ENCODE data around the gene DLK1.

Gene DLK1

DNA sequence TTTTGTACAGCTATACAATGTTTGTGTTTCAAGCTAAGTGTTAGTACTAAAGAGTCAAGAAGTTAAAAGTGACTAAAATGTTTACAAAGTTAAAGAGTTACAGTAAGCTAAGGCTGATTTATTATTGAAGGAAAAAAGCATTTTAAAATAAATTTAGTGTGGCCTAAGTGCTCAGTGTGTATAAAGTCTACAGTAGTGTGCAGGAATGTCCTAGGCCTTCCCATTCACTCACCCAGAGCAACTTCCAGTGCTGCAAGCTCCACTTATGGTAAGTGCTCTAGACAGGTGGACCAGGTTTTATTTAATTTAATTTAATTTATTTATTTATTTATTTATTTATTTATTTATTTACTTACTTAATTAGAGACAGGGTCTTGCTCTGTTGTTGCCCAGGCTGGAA, 19.6 kb downstream of the DLK1 start:
- H3K9me3 ChIP-seq (ENCODE audit: insufficient read depth, low read depth, low read length) = peaks cover 7% of the 10 kb centered on the region; the same call in 1 of the 2 replicates
- H3K27me3 ChIP-seq (ENCODE audit: insufficient read depth, low read length) = no peaks in the 10 kb centered on the region
- no peaks in the 10 kb centered on the region for H3K36me3 ChIP-seq (ENCODE audit: insufficient read depth, low read length)
- no peaks in the 10 kb centered on the region for H3K4me1 ChIP-seq (ENCODE audit: insufficient read depth, low read length)
- H3K27ac ChIP-seq (ENCODE audit: low read depth, low read length) = no peak overlapping the region
- no peak overlapping the region for H3K4me3 ChIP-seq (ENCODE audit: low read length)
- H3K9ac ChIP-seq (ENCODE audit: low read depth, low read length) = no peak overlapping the region

DNA sequence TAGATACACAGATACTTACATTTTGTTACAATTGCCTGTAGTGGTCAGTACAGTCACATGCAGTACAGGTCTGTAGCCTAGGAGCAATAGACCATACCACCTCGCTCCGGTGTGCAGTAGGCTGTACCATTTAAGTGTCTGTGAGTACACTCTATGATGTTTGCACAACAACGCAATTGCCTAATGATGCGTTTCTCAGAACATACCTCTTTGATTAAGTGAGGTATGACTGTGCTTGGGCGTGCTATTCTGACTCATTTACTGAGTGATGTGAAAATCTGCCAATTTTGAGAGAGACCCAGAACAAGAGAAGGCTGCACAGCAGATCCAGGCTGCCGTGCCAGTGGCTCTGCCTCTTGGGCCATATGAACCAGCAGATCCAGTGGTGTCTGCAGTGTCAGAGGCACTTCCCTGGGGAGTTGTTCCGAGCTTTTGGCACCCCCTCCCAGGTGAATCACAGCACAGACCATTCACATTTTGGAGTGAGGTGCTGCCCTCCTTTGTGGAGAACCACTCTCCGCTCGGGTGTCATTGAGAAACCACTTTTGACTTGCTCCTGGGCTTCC, 20.4 kb downstream of the DLK1 start:
- Histone ChIP-seq H3K36me3 (ENCODE audit: insufficient read depth, low read length) (no peaks in the 10 kb centered on the region), H3K4me3 (ENCODE audit: low read length) (no peak overlapping the region), H3K27ac (ENCODE audit: low read depth, low read length) (no peak overlapping the region), H3K9me3 (ENCODE audit: insufficient read depth, low read depth, low read length) (no peaks in the 10 kb centered on the region), H3K9ac (ENCODE audit: low read depth, low read length) (no peak overlapping the region), H3K27me3 (ENCODE audit: insufficient read depth, low read length) (no peaks in the 10 kb centered on the region), H3K4me1 (ENCODE audit: insufficient read depth, low read length) (no peaks in the 10 kb centered on the region)
- 90% methylated on average over 9 of the region's 9 CpGs for WGBS

DNA sequence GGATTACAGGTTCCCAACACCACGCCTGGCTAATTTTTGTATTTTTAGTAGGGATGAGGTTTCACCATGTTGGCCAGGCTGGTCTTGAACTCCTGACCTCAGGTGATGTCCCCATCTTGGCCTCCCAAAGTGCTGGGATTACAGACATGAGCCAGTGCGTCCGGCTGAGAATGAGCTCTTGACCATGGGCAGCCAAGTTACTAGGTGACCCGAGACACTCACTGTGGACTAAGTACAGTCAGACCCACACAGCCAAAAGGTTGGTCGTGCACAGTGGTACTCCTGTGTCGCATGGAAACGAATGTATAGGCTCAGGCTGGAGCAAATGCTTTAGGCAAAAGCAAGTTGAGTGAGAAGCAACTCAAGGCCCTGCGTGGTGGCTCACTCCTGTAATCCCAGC, 21.0 kb downstream of the DLK1 start:
- no peak overlapping the region for H3K9ac ChIP-seq (ENCODE audit: low read depth, low read length)
- no peak overlapping the region for H3K4me3 ChIP-seq (ENCODE audit: low read length)
- H3K9me3 ChIP-seq (ENCODE audit: insufficient read depth, low read depth, low read length) = no peaks in the 10 kb centered on the region
- 88% methylated on average over 8 of the region's 8 CpGs for WGBS
- H3K27ac ChIP-seq (ENCODE audit: low read depth, low read length) = no peak overlapping the region
- no peaks in the 10 kb centered on the region for H3K4me1 ChIP-seq (ENCODE audit: insufficient read depth, low read length)
- no peaks in the 10 kb centered on the region for H3K27me3 ChIP-seq (ENCODE audit: insufficient read depth, low read length)
- H3K36me3 ChIP-seq (ENCODE audit: insufficient read depth, low read length) = no peaks in the 10 kb centered on the region

DNA sequence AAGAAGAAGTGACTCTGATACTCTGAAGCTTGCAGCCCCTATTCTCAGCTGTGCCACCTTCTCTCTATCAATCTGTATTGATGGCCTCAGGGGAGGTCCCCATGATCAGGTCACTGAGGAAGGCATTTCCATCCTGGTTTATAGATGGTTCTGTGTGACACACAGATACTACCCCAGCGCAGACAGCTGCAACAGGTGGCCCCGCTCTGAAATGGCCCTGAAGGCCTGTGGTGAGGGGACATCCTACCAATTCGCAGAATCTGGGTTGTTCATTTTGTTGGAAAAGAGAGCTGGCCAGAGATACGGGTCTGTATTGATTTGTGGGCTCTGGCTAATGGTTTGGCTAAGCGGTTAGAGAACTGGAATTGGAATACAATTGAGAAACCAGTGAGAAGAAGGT, 21.7 kb downstream of the DLK1 start:
- WGBS = 89% methylated on average over 5 of the region's 5 CpGs
- Histone ChIP-seq H3K27ac (ENCODE audit: low read depth, low read length) (no peak overlapping the region), H3K36me3 (ENCODE audit: insufficient read depth, low read length) (no peaks in the 10 kb centered on the region), H3K4me1 (ENCODE audit: insufficient read depth, low read length) (no peaks in the 10 kb centered on the region), H3K27me3 (ENCODE audit: insufficient read depth, low read length) (no peaks in the 10 kb centered on the region), H3K9ac (ENCODE audit: low read depth, low read length) (no peak overlapping the region), H3K4me3 (ENCODE audit: low read length) (no peak overlapping the region), H3K9me3 (ENCODE audit: insufficient read depth, low read depth, low read length) (no peaks in the 10 kb centered on the region)

DNA sequence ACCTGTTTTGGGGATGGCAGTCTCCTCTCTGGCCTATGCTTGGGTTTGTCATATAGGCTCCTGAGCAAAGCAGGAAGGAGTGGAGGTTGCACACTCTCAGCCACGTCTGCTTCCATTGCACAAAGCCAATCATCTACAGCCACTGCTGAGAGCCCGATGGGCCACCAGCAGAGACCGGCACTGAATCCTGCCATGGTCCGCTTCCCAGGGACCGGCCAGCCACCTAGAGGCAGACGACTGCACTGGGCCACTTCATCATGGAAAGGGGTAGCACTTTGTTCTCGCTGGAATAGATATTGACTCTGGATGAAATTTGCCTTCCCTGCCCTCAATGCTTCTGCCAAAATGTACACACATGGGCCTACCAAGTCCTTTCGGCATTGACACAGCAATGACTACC, 22.3 kb downstream of the DLK1 start:
- no peaks in the 10 kb centered on the region for H3K9me3 ChIP-seq (ENCODE audit: insufficient read depth, low read depth, low read length)
- H3K36me3 ChIP-seq (ENCODE audit: insufficient read depth, low read length) = no peaks in the 10 kb centered on the region
- no peaks in the 10 kb centered on the region for H3K4me1 ChIP-seq (ENCODE audit: insufficient read depth, low read length)
- no peak overlapping the region for H3K4me3 ChIP-seq (ENCODE audit: low read length)
- 84% methylated on average over 8 of the region's 8 CpGs for WGBS
- no peaks in the 10 kb centered on the region for H3K27me3 ChIP-seq (ENCODE audit: insufficient read depth, low read length)
- H3K9ac ChIP-seq (ENCODE audit: low read depth, low read length) = no peak overlapping the region
- H3K27ac ChIP-seq (ENCODE audit: low read depth, low read length) = no peak overlapping the region

DNA sequence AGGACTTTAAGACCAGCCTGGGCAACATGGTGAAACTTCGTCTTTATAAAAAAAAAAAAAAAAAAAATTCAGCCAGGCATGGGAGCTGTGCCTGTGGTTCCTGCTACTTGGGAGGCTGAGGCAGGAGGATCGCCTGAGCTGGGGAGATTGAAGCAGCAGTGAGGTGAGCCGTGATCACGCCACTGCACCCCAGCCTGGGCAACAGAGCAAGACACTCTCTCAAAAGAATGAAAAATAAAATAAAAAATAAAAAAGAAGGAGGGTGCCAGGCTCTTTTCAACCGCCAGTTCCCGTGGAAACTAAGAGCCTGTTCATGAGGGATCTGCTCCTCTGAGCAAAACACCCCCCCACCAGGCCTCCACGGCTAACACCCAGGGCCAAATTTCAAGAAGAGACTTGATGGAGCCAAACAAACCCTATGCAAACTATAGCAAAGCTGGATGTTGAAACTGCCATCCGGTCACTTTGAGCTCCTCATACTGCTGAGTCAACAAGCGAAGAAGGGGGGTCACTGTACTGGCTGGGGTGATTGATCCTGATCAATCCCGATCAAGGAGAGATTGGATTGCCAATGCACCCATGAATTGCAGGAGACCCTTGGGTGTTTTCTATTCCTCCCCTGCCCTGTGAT, 23.4 kb downstream of the DLK1 start:
- Histone ChIP-seq H3K4me3 (ENCODE audit: low read length) (no peak overlapping the region), H3K27ac (ENCODE audit: low read depth, low read length) (no peak overlapping the region), H3K36me3 (ENCODE audit: insufficient read depth, low read length) (no peaks in the 10 kb centered on the region), H3K9me3 (ENCODE audit: insufficient read depth, low read depth, low read length) (no peaks in the 10 kb centered on the region), H3K4me1 (ENCODE audit: insufficient read depth, low read length) (no peaks in the 10 kb centered on the region), H3K27me3 (ENCODE audit: insufficient read depth, low read length) (no peaks in the 10 kb centered on the region), H3K9ac (ENCODE audit: low read depth, low read length) (no peak overlapping the region)
- WGBS = 96% methylated on average over 9 of the region's 10 CpGs

DNA sequence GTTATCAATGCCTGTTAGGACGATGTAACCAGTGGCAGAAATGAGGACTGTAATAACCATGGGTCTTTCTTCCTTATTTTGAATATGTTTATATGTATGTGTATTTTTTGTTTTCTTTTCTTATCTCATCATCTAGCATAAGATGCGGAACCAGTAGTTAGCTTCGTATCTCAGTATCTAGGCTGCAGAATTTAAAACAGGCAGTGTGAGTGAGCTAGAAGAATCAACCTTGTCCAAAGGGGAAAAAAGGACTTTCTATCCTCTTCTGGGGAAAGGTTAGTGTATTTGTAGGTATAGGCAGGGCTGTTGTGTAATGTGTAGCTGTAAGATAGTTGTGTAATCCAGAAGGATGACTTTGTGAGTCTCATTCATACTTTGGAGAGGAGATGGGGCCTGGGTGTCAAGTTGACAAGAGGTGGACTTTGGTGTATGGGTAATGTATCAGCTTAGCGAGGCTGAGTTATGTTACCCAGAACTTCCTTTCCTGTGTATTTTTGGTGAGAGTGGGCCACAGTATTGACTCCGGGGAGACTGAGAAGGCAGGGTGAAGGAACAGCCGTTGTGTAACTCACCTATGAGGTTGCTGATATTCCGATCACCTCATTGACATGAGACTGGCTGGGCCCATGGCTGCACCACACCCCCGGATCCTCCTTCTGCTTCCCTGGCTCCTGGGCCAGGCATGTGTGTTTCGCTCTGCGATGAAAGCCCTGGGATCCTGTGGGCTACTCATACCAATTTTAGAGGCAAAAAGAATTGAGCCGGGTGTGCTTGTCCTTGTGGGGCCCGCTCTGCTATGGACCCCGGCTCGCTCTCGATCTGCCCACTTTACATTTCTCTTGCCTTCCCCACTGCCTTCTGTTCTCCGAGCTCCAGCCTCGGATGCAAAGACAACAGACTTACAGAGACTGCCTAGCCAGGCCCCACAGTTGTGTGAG, 24.3 kb downstream of the DLK1 start:
- Histone ChIP-seq H3K27ac (ENCODE audit: low read depth, low read length) (no peak overlapping the region), H3K4me1 (ENCODE audit: insufficient read depth, low read length) (no peaks in the 10 kb centered on the region), H3K9me3 (ENCODE audit: insufficient read depth, low read depth, low read length) (no peaks in the 10 kb centered on the region), H3K27me3 (ENCODE audit: insufficient read depth, low read length) (no peaks in the 10 kb centered on the region), H3K4me3 (ENCODE audit: low read length) (no peak overlapping the region), H3K9ac (ENCODE audit: low read depth, low read length) (no peak overlapping the region), H3K36me3 (ENCODE audit: insufficient read depth, low read length) (no peaks in the 10 kb centered on the region)
- 89% methylated on average over 17 of the region's 17 CpGs for WGBS

DNA sequence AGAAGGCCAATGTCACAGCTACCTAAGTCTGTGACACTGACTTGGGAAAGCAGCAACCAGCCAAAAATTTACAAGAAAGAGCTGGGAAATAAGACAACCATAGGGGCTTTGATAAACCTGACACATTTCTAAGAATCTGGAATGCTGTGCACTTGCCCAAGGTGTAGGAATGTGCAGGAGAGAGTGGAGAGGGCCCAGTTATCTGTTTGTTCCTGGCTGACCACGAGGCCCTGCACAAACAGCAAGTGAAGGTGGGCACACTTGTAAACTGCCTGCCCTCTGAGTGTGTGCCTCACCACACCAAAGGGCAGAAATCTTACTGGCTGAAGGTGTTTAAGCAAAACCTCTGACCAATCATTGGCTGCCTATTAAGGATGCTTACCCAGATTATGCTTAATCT, 27.3 kb downstream of the DLK1 start:
- no peak overlapping the region for H3K27ac ChIP-seq (ENCODE audit: low read depth, low read length)
- H3K4me3 ChIP-seq (ENCODE audit: low read length) = no peak overlapping the region
- no peaks in the 10 kb centered on the region for H3K9me3 ChIP-seq (ENCODE audit: insufficient read depth, low read depth, low read length)
- no peaks in the 10 kb centered on the region for H3K4me1 ChIP-seq (ENCODE audit: insufficient read depth, low read length)
- no peaks in the 10 kb centered on the region for H3K36me3 ChIP-seq (ENCODE audit: insufficient read depth, low read length)
- H3K9ac ChIP-seq (ENCODE audit: low read depth, low read length) = no peak overlapping the region
- H3K27me3 ChIP-seq (ENCODE audit: insufficient read depth, low read length) = no peaks in the 10 kb centered on the region
- WGBS = 76% methylated on average over 1 of the region's 1 CpG

DNA sequence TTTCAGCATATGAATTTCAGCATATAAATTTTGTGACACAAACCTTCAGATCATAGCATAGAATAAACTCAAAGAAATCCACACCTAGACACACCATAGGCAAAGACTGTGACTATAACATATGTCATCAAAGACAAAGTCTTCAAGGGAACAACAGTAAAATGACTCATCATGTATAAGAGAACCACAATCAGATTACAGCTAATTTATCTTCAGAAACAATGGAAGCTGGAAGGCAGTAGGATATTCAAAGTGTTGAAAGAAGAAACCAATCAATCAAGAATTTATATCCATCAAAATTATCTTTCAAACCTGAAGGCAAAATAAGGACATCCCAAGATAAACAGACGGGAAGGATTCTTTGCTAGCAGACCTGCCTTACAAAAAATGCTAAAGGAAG, 29.0 kb downstream of the DLK1 start:
- 88% methylated on average over 1 of the region's 1 CpG for WGBS
- Histone ChIP-seq H3K4me3 (ENCODE audit: low read length) (no peak overlapping the region), H3K9ac (ENCODE audit: low read depth, low read length) (no peak overlapping the region), H3K27me3 (ENCODE audit: insufficient read depth, low read length) (no peaks in the 10 kb centered on the region), H3K4me1 (ENCODE audit: insufficient read depth, low read length) (no peaks in the 10 kb centered on the region), H3K36me3 (ENCODE audit: insufficient read depth, low read length) (no peaks in the 10 kb centered on the region), H3K9me3 (ENCODE audit: insufficient read depth, low read depth, low read length) (no peaks in the 10 kb centered on the region), H3K27ac (ENCODE audit: low read depth, low read length) (no peak overlapping the region)

DNA sequence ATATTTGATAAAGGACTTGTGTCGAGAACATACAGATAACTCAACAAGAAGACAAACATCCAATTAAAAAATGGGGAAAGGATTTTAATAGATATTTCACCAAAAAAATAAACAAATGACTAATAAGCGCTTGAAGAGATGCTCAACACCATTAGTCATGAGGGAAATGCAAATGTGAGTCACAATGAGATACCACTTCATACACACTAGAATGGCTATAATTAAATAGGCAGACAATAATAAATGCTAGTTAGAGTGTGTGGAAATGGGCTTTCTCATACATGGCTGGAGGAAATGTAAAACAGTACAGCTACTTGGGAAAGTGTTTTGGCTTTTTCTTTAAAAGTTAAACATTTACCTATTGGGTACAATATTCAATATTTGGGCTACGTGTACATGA, 34.8 kb downstream of the DLK1 start:
- Histone ChIP-seq H3K9me3 (ENCODE audit: insufficient read depth, low read depth, low read length) (no peaks in the 10 kb centered on the region), H3K4me1 (ENCODE audit: insufficient read depth, low read length) (peaks cover 5% of the 10 kb centered on the region; the same call in 1 of the 2 replicates), H3K27ac (ENCODE audit: low read depth, low read length) (no peak overlapping the region), H3K36me3 (ENCODE audit: insufficient read depth, low read length) (no peaks in the 10 kb centered on the region), H3K4me3 (ENCODE audit: low read length) (no peak overlapping the region), H3K27me3 (ENCODE audit: insufficient read depth, low read length) (no peaks in the 10 kb centered on the region), H3K9ac (ENCODE audit: low read depth, low read length) (no peak overlapping the region)
- WGBS = 96% methylated on average over 1 of the region's 3 CpGs

DNA sequence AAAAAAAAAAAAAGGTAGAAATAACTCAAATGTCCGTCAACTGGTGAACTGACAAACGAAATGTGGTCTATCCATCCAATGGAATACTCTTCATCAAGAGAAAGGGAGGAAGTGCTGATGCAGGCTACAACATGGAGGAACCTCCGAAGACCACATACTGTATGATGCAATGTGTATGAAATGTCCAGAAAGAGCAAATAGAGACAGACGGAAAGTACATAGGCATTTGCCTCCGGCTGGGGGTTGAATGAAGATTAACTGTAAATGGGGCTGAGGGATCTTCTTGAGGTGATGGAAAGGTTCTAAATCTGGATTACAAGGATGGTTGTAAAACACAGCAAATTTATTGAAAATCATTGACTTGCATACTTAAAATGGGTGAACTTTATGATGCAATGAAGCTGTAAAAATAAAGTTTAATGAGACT, 35.4 kb downstream of the DLK1 start:
- no peak overlapping the region for H3K4me3 ChIP-seq (ENCODE audit: low read length)
- H3K9me3 ChIP-seq (ENCODE audit: insufficient read depth, low read depth, low read length) = no peaks in the 10 kb centered on the region
- no peak overlapping the region for H3K9ac ChIP-seq (ENCODE audit: low read depth, low read length)
- no peaks in the 10 kb centered on the region for H3K36me3 ChIP-seq (ENCODE audit: insufficient read depth, low read length)
- no peak overlapping the region for H3K27ac ChIP-seq (ENCODE audit: low read depth, low read length)
- H3K27me3 ChIP-seq (ENCODE audit: insufficient read depth, low read length) = no peaks in the 10 kb centered on the region
- WGBS = 96% methylated on average over 5 of the region's 5 CpGs
- peaks cover 5% of the 10 kb centered on the region; the same call in 1 of the 2 replicates for H3K4me1 ChIP-seq (ENCODE audit: insufficient read depth, low read length)

Data from HUES64 (cell line).